GM19043 (cell line): ENCODE data around the gene CADPS.

Experiments used
- ATAC-seq: cut with Tn5 transposase; IDR thresholded peaks from one replicate; pipeline ENCODE4 v1.9.1; 2021; ENCODE audit warnings: low read depth; ENCODE audit not compliant: unreplicated experiment

CADPS gene

GRCh38 chr3:62368705-62369475, 506.3 kb downstream of the CADPS start:
- ATAC-seq, result no peak

GRCh38 chr3:62368290-62368704, 506.9 kb downstream of the CADPS start:
- no peak for ATAC-seq

GRCh38 chr3:62367763-62368195, 507.4 kb downstream of the CADPS start:
- no peak for ATAC-seq

- ATAC-seq, result no peak
These were observed 509.1 kb downstream of the CADPS start for GRCh38 chr3:62366126-62366484.

GRCh38 chr3:62365391-62366125, 509.7 kb downstream of the CADPS start:
- ATAC-seq, result no peak

- no peak for ATAC-seq
These were observed 511.0 kb downstream of the CADPS start for GRCh38 chr3:62364191-62364590.

- no peak for ATAC-seq
These were observed 511.9 kb downstream of the CADPS start for GRCh38 chr3:62363275-62363674.

- no peak for ATAC-seq
These were observed 513.4 kb downstream of the CADPS start for GRCh38 chr3:62361824-62362223.

- peak; percentile 99 for ATAC-seq
These were observed 514.0 kb downstream of the CADPS start for GRCh38 chr3:62361261-62361660.

GRCh38 chr3:62359531-62359930, 515.7 kb downstream of the CADPS start:
- ATAC-seq, result no peak

GRCh38 chr3:62356356-62356755, 518.9 kb downstream of the CADPS start:
- ATAC-seq, result no peak

- ATAC-seq, result no peak
These were observed 519.5 kb downstream of the CADPS start for GRCh38 chr3:62355703-62356102.
